ENCODE results near the gene SNRPA. TPM values are rescaled to one million over a fixed set of nuclear protein-coding genes. Genes with fewer than 3 reads are reported as not detected.

SNRPA gene
- total RNA-seq, 1 donor from 2014 or later, result 27.7 TPM

DNA sequence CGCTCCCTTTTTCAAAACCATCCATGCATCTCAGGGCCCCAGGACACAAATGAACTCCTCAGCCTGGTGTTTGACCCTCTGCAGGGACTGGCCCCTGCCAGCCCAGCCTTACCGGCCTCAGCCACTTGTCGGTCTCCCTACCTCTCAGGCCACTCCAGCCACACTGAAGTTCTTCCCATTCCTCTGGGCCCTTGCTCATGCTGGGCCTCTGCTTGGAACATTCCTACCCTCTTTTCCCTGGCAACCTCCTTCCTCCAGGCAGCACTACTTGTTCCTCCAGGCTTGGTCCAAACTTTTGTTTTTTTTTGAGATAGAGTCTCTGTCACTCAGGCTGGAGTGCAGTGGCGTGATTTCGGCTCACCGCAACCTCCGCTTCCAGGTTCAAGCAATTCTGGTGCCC is 40.3 kb downstream of the SNRPA start:
- ATAC-seq (ENCODE audit: poor library complexity) (peak; percentile 18), DNase-seq (no peak)
- intact Hi-C loops (cut with DNase I), result no loop called here

DNA sequence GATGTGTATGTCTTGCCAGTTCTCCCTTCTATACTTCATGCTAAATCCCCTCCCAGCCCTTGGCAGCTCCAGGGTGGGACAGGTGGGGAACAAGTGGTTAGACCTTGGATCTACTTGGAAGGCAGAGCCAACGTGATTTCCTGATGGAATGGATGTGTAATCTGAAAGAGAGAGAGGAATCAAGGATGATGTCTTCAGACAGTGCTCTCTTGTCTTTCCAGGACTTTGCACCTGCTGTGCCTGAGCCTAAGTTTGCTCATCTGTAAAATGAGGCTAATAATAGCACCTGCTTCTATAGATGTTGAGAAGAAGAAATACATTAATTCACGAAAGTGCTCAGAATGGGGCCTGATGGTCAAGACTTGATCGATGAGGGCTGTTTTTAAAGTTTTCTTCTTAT is 41.0 kb downstream of the SNRPA start:
- intact Hi-C loops (cut with DNase I), result no loop called here
- DNase-seq, result no peak
- no peak for ATAC-seq (ENCODE audit: poor library complexity)

DNA sequence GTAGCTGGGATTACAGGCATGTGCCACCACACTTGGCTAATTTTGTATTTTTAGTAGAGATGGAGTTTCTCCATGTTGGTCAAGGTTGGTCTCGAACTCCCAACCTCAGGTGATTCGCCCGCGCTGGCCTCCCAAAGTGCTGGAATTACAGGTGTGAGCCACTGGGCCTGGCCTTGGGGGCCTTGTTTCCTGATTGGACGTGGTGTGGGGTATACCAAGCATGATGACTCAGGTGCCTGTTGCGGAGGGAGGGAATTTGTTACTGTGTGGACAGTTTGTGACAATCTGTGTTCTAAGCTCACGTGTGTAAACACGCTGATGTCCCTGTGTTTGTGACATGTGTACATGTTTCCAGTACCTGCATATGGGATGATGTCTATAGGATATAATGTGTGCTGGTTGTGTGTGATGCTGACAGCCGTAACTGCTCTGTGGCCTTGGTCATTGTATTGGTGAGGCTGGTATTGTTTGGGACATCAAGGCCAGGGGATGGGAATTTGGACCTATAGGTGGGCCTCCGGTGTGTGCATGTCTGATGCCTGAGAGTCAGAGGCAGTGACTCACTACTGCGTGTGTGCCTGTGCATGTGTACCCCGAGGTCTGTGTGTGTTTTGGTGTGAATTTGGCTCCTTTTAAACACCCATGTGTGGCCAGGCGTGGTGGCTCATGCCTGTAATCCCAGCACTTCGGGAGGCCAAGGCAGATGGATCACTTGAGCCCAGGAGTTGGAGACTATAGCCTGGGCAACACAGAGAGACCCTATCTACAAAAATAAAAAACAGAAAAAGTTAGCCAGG is 46.4 kb downstream of the SNRPA start:
- no peak for DNase-seq
- no peak for ATAC-seq (ENCODE audit: poor library complexity)
- intact Hi-C loops (cut with DNase I), result no loop called here

DNA sequence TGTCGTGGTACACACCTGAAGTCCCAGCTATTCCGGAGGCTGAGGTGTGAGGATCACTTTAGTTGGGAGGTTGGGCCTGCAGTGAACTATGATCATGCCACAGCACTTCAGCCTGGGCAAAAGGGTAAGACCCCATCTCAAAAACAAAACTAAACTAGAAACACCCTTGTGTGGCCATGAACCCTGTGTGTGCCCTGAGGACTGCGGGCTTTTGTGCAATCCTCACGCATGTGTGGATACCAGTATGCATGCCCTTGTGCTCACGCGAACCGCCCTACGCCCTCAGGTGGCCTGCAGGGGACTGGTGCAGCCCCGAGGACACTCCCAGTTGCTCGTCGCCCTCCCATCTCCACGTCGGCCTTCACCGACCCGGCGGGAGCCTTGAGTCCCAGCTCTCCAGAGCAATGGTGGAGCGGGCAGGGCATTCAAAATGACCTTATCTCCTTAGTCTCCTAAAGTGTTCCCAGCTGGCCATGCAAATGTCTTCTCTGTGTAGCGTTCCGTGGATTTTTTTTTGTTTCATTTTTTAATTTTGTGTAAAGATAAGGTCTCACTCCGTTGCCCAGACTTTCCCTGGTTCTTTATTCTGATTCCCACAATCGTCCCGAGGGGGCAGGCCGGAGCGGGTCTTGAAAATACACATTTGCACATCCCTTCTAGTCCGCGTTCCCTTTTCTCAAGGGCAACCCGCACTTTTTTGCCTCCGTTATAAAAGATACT is 47.1 kb downstream of the SNRPA start:
- peak; percentile 32 for ATAC-seq (ENCODE audit: poor library complexity)
- intact Hi-C loops (cut with DNase I), result loop anchor here (1.0 kb wide), 1 partner anchor 20 kb away; the partner anchor contains the start of gene RAB4B
- DNase-seq, result peak; percentile 80

DNA sequence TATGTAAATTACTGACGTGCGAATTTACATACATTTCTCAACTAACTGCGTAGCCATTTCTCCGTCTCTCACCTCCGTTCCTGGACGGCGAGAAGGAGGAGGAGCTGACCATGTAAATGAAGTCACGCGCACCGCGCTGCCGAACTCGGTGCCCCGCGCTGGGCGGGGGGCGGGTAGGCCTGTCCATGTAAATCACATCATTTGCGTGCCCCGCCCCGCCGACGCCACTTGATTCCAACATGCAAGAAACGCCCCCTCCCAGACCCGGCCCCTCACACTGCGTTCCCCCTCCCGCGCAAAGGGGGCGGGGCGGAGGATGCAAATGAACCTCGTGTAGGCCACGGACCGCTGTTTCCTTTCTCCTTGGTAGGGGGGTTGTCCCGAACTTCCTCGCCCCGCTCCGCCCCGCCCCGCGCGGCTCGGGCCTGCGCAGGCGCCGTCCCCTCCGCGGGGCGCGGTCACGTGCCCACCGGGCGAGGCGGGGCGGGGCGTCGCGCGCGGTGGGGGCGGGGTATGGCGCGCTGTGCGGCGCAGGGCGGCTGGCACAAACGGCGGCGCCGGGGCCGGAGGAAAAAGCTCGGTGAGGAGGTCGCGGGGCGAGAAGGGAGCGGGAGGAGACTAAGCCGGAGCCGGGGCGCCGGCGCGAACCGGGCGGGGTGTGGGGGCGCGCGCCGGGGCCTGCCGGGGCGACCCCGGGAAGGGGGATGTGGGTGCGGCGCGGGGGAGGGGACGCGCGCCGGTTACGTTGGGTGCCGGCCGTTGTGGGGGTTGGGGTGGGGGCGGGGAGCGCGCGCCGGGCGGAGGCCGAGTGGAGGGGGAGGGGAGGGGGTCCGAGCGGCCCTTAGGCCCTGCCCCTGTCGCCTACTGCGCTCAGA is 47.9 kb downstream of the SNRPA start, which contains the start of gene EGLN2:
Gene EGLN2 (plus strand): TSS at position 509 of the 875 bp plus-strand sequence. CDS start 1,382 bp downstream, outside the sequence.
- DNase-seq, result peak; percentile 100
- peak; percentile 84 for ATAC-seq (ENCODE audit: poor library complexity)
- intact Hi-C loops (cut with DNase I), result loop anchor here (1.0 kb wide), 1 partner anchor 21 kb away; the partner anchor contains the start of gene RAB4B

DNA sequence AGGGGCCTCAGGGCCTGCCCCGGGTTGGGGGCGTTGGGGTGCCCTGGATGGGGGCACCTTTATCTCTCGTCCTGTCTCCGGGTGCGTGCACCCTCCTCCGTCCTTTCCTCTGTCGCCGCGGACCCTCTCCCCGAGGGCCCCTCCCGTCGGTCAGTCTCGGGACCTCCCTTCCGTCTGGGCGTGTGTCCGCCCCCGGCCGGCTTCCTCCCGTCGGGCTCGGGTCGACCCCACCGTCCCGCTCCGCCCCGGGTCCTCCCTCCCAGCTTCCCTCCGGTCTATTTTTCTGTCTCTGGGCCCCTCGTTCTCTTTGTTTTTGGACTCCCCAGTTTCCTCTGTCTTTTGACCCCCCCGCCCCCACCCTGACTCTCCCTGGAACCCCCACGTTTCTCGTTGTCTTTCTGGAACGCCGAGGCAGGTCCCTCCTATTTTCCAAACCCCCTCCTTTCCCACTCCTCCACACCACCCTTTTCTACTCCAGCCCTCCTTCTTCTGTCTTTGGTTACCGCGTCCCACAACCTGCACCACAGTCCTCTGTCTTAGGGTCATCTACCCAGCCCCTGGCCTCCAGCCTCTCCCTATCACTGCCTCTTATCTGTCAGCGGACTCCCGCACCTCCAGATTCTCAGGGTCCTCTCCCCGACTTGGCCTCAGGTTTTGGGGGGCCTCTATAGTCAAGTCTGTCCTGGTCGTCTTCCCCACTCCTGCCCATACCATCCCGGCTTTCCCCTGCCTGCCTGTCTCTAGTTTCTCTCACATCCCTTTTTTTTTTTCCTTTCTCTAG is 48.7 kb downstream of the SNRPA start:
- intact Hi-C loops (cut with DNase I), result loop anchor here (10.0 kb wide), 1 partner anchor 125 kb away; no protein-coding TSS in a partner anchor
- peak; percentile 77 for DNase-seq
- ATAC-seq (ENCODE audit: poor library complexity), result peak; percentile 4

DNA sequence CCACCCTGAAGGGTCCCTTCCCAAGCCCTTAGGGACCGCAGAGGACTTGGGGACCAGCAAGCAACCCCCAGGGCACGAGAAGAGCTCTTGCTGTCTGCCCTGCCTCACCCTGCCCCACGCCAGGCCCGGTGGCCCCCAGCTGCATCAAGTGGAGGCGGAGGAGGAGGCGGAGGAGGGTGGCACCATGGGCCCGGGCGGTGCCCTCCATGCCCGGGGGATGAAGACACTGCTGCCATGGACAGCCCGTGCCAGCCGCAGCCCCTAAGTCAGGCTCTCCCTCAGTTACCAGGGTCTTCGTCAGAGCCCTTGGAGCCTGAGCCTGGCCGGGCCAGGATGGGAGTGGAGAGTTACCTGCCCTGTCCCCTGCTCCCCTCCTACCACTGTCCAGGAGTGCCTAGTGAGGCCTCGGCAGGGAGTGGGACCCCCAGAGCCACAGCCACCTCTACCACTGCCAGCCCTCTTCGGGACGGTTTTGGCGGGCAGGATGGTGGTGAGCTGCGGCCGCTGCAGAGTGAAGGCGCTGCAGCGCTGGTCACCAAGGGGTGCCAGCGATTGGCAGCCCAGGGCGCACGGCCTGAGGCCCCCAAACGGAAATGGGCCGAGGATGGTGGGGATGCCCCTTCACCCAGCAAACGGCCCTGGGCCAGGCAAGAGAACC is 49.5 kb downstream of the SNRPA start:
- DNase-seq, result no peak
- no peak for ATAC-seq (ENCODE audit: poor library complexity)
- intact Hi-C loops (cut with DNase I), result loop anchor here (10.0 kb wide), 1 partner anchor 126 kb away; no protein-coding TSS in a partner anchor

DNA sequence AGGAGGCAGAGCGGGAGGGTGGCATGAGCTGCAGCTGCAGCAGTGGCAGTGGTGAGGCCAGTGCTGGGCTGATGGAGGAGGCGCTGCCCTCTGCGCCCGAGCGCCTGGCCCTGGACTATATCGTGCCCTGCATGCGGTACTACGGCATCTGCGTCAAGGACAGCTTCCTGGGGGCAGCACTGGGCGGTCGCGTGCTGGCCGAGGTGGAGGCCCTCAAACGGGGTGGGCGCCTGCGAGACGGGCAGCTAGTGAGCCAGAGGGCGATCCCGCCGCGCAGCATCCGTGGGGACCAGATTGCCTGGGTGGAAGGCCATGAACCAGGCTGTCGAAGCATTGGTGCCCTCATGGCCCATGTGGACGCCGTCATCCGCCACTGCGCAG is 50.0 kb downstream of the SNRPA start:
- ATAC-seq (ENCODE audit: poor library complexity), result no peak
- intact Hi-C loops (cut with DNase I), result loop anchor here (10.0 kb wide), 1 partner anchor 126 kb away; no protein-coding TSS in a partner anchor
- no peak for DNase-seq

DNA sequence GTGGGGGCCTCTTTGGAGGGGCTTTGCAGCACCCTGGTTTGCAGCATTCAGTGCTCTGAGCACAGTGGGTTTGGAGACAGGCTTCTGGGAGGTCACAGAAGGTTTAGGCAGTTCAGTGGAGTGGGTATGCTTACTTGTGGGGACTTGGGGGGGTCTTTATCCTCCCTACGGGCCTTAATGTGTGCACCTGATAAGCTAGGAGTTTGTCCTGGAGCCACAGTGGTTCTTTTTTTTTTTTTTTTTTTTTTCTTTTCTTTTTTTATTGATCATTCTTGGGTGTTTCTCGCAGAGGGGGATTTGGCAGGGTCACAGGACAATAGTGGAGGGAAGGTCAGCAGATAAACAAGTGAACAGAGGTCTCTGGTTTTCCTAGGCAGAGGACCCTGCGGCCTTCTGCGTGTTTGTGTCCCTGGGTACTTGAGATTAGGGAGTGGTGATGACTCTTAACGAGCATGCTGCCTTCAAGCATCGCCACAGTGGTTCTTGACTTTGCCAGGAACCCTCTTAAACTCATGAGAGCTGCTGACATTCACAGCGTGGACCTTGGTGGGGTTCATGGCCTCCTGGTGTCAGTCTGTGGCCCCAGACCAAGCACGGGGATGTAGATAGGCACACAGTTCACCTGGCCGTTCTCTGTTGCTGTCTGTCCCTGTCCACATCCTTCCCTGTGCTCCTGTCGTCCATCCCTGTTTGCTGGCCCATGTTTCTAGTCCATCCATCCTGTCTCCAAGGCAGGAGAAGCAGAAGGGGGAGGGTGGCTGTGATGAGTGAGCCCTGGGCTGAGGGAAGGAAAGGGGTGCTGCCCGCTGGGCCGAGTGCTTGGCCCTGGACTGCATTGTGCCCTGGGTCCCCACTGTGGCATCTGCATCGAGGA is 50.7 kb downstream of the SNRPA start:
- intact Hi-C loops (cut with DNase I), result loop anchor here (10.0 kb wide), 1 partner anchor 127 kb away; no protein-coding TSS in a partner anchor

DNA sequence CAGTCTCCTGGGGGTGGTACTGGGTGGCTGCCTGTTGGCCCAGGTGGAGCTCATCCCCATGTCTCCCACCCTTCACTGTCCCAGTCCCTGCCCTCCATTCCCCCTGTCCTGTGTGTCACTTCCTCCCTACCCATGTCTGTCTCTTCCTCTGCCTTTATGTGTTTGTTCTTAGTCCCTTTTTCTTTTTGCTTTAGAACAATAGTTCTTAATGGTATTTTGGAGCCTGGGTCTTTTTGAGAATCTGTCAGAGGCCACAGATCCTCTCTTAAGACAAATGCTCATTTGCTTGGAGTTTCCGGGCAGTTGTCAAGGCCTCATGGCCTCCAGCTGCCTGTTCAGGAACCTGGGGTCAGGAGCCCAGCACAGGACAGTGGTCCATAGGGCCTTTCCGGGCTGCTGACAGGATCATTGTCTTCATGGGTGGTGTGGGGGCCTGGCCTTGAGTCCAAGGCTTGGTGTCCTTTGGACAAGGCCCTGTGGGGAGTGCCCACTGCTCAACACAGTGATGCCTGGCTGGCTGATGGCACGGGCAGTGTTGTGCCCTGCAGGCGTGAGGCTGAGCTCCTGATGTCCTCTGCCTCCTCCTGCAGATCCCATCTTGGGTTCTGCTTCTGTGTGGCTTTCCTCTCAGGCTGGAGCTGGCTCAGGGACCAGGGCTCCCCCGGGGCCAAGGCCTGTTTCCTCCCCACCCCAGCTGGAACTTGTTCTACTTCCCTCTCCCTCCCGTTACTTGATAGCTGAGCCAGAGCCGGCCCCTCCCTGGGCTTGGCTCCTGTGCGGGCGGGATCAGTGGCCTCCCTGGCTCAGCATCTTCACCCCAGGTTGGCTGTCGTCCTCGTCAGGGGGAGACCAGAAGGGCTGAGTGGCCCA is 51.5 kb downstream of the SNRPA start:
- DNase-seq (peak; percentile 88), ATAC-seq (ENCODE audit: poor library complexity) (peak; percentile 17)
- intact Hi-C loops (cut with DNase I), result loop anchor here (10.0 kb wide), 1 partner anchor 128 kb away; no protein-coding TSS in a partner anchor

More for the DNA sequence above, 50.7 kb downstream of the SNRPA start:
- DNase-seq (no peak), ATAC-seq (ENCODE audit: poor library complexity) (no peak)

DNA sequence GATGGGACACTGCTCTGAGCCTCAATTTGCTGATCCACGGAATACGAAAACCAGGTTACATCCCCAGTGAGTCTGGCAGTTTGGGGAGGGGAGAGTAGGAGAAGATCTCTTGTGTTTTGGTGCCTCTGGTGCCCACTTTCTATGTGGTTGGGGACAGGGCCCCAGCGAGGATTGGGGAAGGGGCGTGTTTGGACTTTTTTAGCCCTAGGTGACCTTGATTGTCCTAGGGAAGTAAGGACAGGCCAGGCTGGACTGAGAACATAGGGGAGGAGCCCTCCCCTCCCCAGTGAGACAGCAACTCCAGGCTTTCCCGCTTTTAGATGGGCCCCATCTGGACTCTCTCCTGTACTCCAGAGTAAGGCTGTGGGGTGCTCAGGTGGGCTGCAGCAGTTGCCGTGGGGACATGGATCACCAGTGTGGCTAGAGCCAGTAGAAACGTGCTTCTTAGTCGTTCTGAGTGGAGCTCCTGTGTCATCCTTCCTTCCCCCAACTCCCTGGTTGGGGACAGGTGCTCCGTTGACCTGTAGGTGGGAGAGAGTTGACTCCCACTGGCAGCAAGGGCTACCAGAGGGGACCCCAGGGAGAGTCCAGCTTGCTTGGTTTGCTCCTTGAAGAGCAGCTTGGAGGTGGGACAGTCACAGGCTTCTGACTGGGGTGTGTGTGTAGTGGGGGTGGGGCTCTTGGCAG is 52.3 kb downstream of the SNRPA start:
- intact Hi-C loops (cut with DNase I), result loop anchor here (10.0 kb wide), 1 partner anchor 129 kb away; no protein-coding TSS in a partner anchor

DNA sequence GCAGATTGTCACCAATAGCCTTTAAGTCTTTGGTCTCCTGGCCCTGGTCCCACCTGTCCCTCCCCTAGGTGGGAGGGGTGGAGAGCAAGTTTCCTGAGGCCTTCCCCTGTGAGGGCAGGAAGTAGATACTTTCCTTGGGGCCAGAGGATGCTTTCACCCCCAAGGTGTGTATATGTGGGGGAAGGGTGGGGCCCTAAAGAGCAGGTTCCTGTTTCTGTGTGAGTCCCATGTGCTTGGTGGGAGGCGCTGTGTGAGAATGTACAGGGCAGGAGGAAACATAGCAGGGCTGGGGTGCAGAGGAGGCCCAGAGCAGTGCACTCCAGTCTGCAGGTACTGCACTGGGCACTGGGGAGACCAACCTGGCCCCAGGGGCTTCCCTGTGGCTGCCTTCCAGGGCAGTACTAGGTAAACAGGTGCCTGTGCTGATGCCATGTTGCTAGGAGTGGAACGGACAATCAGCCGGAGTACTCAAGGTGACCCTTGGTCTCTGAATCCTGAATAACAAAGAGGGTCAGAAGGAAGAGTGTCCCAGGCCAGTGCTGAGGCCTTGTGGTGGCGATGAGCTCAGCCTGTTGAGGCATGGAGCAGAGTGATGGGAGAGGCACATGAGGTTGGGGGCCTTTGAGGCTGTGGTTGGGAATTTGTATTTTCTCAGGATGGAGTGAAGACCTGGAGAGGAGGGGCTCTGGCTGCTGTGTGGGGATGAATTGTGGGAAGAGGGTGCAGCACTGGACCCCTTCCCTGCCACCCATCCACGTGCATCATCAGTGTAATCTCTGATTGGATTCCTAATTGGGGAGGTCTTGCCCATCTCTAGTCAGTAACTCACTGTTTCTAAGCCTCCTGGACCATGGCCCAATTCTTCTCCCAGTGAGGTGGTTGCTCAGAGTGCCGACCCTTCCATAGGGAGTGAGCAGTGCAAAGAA is 53.1 kb downstream of the SNRPA start:
- ATAC-seq (ENCODE audit: poor library complexity) (no peak), DNase-seq (peak; percentile 29)
- intact Hi-C loops (cut with DNase I), result loop anchor here (10.0 kb wide), 1 partner anchor 129 kb away; no protein-coding TSS in a partner anchor

More for the DNA sequence above, 52.3 kb downstream of the SNRPA start:
- ATAC-seq (ENCODE audit: poor library complexity), result no peak
- DNase-seq, result peak; percentile 41

DNA sequence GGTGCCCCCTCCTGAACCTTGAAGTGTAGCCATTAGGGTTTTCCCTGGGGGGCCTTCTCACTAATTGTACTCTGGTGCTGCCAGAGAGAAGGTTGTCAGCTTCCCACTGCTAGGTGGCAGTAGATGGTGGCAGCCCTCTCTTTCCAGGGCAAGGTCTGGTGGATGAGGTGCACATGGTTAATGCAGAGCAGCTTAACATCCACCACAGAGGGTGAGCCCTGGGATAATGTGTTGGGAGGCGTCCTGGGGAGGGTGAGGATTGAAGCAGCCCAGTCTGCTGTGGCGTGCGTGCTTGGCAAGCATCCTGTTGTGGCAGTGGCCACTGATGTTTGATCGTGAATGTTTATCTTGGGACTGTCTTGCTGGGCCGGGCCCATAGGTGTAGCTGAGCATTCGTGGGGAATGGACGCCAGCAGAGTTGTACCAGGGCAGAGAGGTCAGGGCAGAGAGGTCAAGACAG is 53.8 kb downstream of the SNRPA start:
- DNase-seq (no peak), ATAC-seq (ENCODE audit: poor library complexity) (peak; percentile 16)
- intact Hi-C loops (cut with DNase I), result loop anchor here (10.0 kb wide), 1 partner anchor 130 kb away; no protein-coding TSS in a partner anchor

All from Right ventricle myocardium superior (tissue), 1 donor.